Measurements from ENCODE around the gene DCLK1. TPM values are rescaled to one million over a fixed set of nuclear protein-coding genes. Genes with fewer than 3 reads are reported as not detected.
A peak's percentile ranks its signal among the peaks of the same experiment; 100 is the strongest.

The DCLK1 gene
- total RNA-seq, 4 donors from 2014 or later: 0.72 to 9.1 (median 4.9) TPM

DNA sequence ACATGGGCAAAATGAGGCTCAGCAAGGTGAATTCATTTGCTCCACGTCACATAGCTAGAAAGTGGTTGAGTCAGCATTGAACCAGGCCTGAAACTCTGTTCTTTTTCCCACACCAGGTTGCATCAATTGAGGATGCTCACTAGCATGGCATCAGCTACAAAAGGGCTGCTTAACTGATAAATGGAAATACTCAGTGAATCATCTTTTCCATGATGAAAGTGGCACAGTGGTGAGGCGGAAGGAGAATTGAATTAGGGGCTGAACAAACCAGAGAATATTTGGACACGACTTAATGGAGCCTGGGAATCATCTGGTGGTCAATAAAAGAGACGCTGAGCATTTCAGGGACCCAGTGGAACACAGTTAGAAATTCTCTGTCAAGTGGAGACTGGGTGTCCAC, 334.6 kb downstream of the DCLK1 start:
- Histone ChIP-seq H3K27me3 (no peaks in the 10 kb centered on the region), H3K36me3 (no peaks in the 10 kb centered on the region), H3K27ac (no peak overlapping the region), H3K9me3 (no peaks in the 10 kb centered on the region), H3K4me1 (peaks cover 0 to 22% (median 11%) of the 10 kb centered on the region in 3 donors), H3K4me3 (no peak overlapping the region)
- DNase-seq: no peak
- WGBS, 2 donors: 77 to 86% methylated on average over 4 of the region's 4 CpGs
- no peak for TF ChIP-seq POLR2A (IDR thresholded peaks at IDR 0.05)
- TF ChIP-seq, protein P1, sequence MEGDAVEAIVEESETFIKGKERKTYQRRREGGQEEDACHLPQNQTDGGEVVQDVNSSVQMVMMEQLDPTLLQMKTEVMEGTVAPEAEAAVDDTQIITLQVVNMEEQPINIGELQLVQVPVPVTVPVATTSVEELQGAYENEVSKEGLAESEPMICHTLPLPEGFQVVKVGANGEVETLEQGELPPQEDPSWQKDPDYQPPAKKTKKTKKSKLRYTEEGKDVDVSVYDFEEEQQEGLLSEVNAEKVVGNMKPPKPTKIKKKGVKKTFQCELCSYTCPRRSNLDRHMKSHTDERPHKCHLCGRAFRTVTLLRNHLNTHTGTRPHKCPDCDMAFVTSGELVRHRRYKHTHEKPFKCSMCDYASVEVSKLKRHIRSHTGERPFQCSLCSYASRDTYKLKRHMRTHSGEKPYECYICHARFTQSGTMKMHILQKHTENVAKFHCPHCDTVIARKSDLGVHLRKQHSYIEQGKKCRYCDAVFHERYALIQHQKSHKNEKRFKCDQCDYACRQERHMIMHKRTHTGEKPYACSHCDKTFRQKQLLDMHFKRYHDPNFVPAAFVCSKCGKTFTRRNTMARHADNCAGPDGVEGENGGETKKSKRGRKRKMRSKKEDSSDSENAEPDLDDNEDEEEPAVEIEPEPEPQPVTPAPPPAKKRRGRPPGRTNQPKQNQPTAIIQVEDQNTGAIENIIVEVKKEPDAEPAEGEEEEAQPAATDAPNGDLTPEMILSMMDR (IDR thresholded peaks at IDR 0.05): no peak
- intact Hi-C loops (cut with DNase I): no loop called here

DNA sequence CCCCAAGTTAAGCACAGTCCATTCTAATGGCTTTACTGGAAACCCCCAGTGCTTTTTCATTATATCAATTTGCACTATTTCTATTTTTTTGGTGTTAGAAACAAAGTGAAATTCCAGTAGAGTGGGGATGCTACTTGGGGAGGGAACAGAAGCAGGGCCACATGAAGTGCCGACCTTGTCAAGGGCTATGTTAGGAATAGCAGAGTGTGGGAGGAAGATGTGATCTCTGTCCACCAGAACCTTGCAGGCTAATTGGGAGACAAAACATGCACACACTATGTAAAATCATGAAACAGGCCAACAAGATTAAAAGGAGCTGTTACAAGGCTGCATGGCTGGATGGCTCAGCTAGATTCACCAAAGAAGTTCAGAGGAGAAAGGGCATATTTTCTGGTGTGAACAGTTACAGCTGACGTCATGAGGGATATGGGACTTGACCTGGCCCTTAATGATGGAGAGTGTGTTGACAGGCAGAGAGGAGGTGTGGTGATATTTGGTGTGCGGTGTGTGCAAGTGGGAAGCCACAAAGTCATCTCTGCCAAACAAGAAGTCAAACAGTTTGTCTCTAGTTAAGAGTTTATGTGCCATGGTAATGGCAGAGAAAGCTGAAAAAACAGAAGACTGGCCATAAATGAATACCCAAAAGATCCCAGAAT, 336.3 kb downstream of the DCLK1 start:
- WGBS, 2 donors: 63 to 82% methylated on average over 3 of the region's 3 CpGs
- no peaks in the 10 kb centered on the region for H3K36me3 ChIP-seq

DNA sequence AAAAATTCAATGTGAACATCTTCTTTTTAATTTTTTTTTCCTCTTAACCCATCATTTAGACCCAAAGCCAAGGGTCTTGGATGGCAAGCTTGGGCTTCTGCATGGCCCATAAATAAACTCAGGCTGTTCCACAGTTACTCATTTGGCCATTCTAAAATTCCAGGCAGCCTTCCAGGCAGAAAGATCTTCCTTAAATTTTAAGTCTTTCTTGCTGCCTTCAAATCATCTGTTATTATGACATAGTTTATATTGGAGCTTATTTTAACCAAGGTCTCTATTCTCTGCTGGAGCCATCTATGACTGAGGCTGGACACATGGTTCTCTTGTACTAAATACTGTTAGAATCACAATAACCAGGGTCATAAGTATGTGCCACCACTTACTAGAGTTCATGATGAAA, 337.4 kb downstream of the DCLK1 start:
- DNase-seq: no peak
- peaks cover 0 to 22% (median 11%) of the 10 kb centered on the region in 3 donors for H3K4me1 ChIP-seq
- H3K4me3 ChIP-seq: no peak overlapping the region
- TF ChIP-seq, protein P1 (IDR thresholded peaks at IDR 0.05): no peak
- no peak for TF ChIP-seq POLR2A (IDR thresholded peaks at IDR 0.05)
- H3K36me3 ChIP-seq: no peaks in the 10 kb centered on the region
- no peaks in the 10 kb centered on the region for H3K27me3 ChIP-seq
- peak overlapping the region in 1 of 4 donors; percentile 65 for H3K27ac ChIP-seq
- no peaks in the 10 kb centered on the region for H3K9me3 ChIP-seq
- intact Hi-C loops (cut with DNase I): no loop called here

More for the DNA sequence above, 336.3 kb downstream of the DCLK1 start:
- peaks cover 0 to 22% (median 11%) of the 10 kb centered on the region in 3 donors for H3K4me1 ChIP-seq
- no peak for TF ChIP-seq POLR2A (IDR thresholded peaks at IDR 0.05)
- TF ChIP-seq, protein P1 (IDR thresholded peaks at IDR 0.05): no peak
- no peaks in the 10 kb centered on the region for H3K9me3 ChIP-seq
- intact Hi-C loops (cut with DNase I): no loop called here
- peak overlapping the region in 3 of 4 donors; percentile 10 to 65 (median 21) for H3K27ac ChIP-seq
- H3K4me3 ChIP-seq: no peak overlapping the region
- H3K27me3 ChIP-seq: no peaks in the 10 kb centered on the region
- no peak for DNase-seq

DNA sequence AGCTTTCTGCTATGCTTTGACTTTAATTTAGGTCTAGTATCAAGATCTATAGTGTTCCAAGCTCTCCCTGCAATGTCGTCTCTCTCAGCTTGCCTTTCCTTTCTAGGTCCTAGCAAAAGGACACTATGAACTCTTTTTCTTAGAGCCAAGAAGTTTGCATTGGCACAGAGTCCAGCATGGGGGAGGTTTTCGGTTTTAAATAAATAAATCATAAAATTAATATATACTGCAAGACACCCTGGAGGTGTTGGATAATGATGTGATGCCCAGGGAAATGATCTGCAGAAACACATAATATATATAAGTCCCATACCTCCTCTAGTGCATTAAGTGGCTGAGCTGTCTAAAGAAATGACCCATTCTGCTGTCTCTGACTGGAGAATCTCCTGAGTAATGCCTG, 338.3 kb downstream of the DCLK1 start:
- Histone ChIP-seq H3K9me3 (no peaks in the 10 kb centered on the region), H3K4me1 (peaks cover 0 to 22% (median 11%) of the 10 kb centered on the region in 3 donors), H3K27me3 (no peaks in the 10 kb centered on the region), H3K36me3 (no peaks in the 10 kb centered on the region), H3K4me3 (no peak overlapping the region), H3K27ac (peak overlapping the region in 3 of 4 donors; percentile 31 to 65 (median 33))
- no peak for TF ChIP-seq POLR2A (IDR thresholded peaks at IDR 0.05)
- TF ChIP-seq, protein P1 (IDR thresholded peaks at IDR 0.05): no peak
- no peak for DNase-seq
- 74 to 80% methylated on average over 2 of the region's 2 CpGs for whole genome bisulfite sequencing, 2 donors
- intact Hi-C loops (cut with DNase I): no loop called here

DNA sequence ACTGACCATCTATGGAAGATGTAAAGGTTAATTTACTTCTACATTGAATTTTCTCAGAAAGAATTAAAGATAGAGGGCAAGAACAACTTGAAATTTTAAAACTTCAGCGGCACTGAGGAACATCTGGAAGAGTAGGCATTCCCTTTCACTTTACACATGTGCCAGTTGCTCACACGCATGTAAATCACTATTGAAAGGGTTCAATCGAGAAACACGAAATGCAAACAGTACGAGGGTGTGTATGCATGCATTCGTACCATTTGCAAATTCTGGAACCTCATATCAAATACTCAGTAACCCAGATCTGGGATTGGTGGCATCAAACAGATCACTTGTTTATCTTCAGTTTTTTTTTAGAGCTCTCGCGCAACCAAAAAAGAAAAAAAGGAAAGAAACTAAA, 339.2 kb downstream of the DCLK1 start:
- peaks cover 0 to 22% (median 11%) of the 10 kb centered on the region in 3 donors for H3K4me1 ChIP-seq
- 77 to 83% methylated on average over 8 of the region's 8 CpGs for WGBS, 2 donors
- no peak for TF ChIP-seq POLR2A (IDR thresholded peaks at IDR 0.05)
- TF ChIP-seq, protein P1 (IDR thresholded peaks at IDR 0.05): no peak
- H3K27ac ChIP-seq: peak overlapping the region in 3 of 4 donors; percentile 10 to 65 (median 34)
- no peaks in the 10 kb centered on the region for H3K36me3 ChIP-seq
- no peaks in the 10 kb centered on the region for H3K9me3 ChIP-seq
- H3K4me3 ChIP-seq: no peak overlapping the region
- H3K27me3 ChIP-seq: no peaks in the 10 kb centered on the region
- intact Hi-C loops (cut with DNase I): no loop called here
- no peak for DNase-seq

Measured in esophagus squamous epithelium (tissue), 5 donors.